NCI-H226 (cell line): ENCODE results near the gene TMEM128.
A peak's percentile ranks its signal among the peaks of the same experiment; 100 is the strongest.
"Not testable (repeated sequence)": the region's sequence is repeated elsewhere in the genome, so short reads cannot be mapped to it uniquely, and the experiment has no call there.

Experiments
- DNase-seq: peaks from one replicate; pipeline ENCODE4 v3.0.0-alpha.2; 2015

TMEM128 gene

DNA sequence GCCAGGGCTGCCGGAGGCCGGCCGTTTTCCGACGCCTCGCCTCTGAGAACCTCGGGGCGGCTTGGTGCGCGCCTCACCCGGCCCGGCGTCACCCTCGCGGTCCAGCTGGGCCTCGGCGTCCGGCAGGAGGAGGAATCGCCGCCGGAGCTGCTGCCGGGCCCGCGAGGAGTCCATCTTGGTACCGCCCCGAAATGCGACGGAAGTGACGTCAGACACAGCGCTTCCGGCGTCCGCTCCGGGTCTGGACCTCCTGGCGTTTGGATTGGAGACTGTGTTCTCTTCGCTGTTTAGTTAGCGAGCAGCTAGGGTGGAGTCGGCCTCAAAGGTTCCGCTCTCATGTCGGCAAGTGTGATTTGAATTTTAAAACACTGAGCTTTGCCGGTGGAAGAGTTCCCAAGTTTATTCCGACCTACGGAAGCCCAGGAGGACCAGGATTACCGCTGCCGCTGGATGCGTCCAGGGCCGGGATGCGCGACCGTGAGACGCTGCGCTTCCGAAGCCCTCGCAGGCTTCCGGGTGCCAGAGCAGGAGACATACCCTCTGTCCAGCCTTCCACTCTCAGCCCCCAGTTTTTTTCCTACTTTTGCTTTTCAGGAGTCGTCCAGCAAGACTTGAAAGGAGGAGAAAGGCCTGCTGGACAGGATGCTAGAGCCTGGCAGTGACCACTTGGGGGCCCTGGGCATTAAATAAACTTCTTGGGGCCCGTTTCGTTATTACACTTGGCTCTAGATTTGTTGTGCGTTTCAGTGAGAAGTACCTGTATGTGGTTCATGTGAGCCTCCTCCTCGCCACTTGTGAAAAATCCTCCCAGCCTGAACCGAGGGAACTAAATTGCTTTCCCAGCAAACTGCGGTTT lies at the start of gene TMEM128:
Gene TMEM128, minus strand, starts transcription at position 195 of the 856 bp plus-strand sequence. Its CDS starts 21 bp downstream, at position 174.
- peak; percentile 89 for DNase-seq

DNA sequence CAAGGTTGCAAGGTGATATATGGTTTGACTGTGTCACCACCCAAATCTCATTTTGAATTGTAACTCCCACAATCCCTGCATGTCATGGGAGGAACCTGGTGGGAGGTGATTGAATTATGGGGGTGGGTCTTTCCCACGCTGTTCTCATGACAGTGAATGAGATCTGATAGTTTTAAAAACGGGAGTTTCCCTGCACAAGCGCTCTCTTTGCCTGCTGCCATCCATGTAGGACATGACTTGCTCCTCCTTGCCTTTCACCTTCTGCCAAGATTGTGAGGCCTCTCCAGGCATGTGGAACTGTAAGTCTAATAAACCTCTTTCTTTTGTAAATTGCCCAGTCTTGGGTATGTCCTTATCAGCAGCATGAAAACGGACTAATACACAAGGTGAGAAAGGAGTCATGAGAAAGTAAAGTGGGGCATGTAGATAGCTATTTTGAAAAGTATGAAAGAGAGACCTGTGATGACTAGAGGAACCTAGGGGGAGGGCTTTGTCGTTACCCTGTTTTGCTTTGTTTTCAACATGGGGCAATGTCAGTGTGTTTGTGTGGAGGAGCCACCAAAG lies 48.3 kb upstream of the TMEM128 start:
- DNase-seq, result no peak

GRCh38 chr4:4293279-4293678 lies 45.3 kb upstream of the TMEM128 start:
- DNase-seq, result no peak

GRCh38 chr4:4289941-4290850 lies 42.2 kb upstream of the TMEM128 start, which contains the start of the genes LYAR and ZBTB49:
Gene LYAR (minus strand): TSS chr4:4290154. CDS start chr4:4283742, 6,412 bp downstream.
Gene ZBTB49 (plus strand): TSS chr4:4290251. CDS start chr4:4299946, 9,695 bp downstream.
- peak; percentile 78 for DNase-seq

DNA sequence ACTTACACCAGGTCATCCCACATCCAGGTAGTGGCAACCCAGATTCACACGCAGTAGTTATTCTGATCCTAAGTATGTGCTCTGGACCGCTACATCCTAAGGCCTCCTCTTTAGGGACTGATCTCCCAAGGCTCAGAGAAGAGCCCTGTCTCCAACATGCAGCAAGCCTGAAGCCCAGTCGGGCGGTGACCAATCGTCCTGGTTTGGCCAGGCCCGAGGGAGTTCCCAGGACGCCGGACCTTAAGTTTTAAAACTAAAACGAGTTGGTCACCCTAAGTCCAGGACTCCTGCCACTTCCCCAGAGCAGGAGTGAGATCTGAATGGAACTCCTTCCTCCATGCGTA lies 41.5 kb upstream of the TMEM128 start:
- no peak for DNase-seq

DNA sequence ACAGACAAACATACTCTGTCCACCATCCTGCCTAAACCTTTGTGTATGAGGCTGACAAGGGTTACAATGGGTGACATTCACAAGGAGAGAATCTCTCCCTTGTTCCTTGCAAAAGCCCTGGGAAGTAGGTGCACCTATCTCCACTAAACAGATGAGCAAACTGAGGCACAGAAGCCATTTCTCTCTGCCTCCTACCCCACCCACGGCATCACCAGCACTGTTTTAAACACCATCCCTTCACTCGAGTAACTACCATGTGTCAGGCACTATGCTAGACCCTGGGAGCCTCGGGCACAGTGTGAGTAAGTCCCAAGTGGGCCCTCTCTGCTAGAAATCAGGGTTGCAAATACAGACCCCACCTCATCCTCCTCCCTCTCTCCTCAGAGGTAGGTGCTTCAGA lies 41.0 kb upstream of the TMEM128 start:
- DNase-seq, result no peak

DNA sequence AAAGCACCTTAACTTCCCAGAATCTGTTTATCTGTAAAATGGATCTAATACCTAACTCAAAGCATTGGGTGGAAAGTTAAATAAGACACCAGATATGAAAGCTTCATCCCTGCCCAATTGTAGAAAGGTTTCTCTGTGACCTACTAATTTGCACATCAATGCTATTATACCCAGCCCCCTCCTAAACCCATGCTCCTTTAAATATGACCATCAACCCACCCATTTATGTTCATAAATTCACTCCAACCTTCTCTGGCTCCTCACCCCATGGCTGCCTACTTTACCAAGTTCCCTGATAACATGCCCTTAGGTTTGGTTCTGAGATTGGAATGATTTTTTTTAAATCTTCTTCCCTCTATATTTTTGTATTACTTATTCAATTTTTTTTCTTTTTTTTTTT lies 40.1 kb upstream of the TMEM128 start:
- no peak for DNase-seq

DNA sequence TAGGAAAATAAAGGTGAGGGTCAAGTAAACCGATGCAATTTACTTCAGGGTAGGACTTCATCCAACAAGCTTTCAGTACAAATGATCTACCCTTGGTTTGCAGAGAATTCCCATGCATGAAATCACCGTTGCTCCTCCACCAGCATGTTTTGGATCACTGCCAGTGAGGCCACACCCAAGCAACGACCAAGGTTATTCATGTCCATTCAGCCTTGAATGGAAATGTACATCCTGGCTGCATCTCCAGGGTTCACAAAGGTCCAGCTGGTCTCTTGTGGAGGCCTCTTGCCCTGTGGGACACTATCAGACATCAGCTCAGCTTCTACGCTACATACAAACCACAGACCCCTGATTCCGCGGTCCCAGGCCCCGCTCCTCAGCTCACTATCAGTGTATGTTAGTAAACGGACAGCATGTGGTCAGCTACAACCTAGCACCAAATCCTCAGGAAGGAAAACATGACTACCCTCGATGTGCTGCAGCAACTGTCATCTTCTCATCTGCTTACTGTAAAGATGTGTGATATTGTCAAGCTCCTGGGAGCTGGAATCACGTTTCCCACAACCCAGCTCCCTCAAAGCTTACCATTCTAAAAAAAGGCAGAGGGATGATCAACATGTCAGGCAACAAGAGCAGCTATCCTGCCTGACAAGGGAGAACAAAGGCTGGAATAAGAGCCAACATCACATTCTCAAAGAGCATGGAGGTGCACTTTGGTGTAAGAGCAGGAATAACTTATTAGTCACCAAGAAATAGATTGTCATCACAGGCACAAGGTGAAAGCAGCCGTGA lies 37.0 kb upstream of the TMEM128 start:
- peak; percentile 65 for DNase-seq

- no peak for DNase-seq
Observed at GRCh38 chr4:4281787-4282186, 33.8 kb upstream of the TMEM128 start.

- DNase-seq, result no peak
Observed at GRCh38 chr4:4277531-4277930, 29.5 kb upstream of the TMEM128 start.

- no peak for DNase-seq
Observed at GRCh38 chr4:4274226-4274625, 26.2 kb upstream of the TMEM128 start.

DNA sequence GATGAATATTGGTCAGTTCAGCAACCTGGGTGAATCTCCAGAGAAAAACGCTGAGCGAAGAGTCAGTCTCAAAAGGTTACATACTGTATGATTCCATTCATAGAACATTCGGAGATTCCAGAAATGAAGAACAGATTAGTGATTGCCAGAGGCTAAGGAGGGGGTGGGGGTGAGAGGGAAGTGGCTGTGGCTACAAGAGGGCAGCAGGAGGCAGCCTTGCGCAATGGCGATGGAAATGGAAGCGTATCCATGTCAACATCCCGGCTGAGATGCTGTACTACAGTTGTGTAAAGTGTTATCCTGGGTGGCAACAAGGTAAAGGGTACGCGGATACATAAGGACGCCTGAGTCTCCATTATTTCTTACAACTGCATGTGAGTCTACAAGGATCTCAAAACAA lies 23.9 kb upstream of the TMEM128 start:
- DNase-seq, result no peak

- DNase-seq, result no peak
Observed at GRCh38 chr4:4270529-4270928, 22.5 kb upstream of the TMEM128 start.

DNA sequence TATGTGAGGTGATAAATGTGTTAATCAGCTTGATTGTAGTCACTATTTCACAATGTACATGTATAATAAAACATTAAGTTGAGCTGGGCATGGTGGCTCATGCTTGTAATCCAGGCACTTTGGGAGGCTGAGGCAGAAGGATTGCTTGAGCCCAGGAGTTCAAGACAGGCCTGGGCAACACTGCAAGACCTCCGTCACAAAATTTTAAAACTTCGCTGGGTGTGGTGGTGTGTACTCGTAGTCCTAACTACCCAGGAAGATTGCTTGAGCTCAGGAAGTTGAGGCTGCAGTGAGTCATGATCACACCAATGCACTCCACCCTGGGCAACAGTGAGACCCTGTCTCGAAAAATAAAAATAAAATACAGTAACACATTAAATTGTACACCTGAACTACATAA lies 21.8 kb upstream of the TMEM128 start:
- DNase-seq, result no peak

DNA sequence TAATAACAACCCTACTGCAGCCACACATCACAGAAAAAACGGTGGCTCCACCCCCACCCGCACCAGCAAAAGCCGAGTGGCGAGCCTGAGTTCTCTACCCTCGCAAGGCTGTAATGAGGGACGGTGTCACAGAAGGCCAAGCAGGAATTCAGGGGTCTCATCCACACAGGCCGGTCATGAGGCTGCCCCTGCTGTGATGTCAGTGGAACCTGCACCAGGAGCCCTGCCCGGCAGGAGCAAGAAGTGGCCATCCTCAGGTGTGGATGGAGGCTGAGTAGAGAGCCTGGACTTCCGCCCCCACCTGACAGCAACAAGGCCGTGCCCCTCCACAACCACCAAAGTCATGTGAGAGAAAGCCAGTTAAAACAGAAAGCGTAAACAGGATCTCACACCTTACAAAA lies 21.3 kb upstream of the TMEM128 start:
- DNase-seq, result no peak

DNA sequence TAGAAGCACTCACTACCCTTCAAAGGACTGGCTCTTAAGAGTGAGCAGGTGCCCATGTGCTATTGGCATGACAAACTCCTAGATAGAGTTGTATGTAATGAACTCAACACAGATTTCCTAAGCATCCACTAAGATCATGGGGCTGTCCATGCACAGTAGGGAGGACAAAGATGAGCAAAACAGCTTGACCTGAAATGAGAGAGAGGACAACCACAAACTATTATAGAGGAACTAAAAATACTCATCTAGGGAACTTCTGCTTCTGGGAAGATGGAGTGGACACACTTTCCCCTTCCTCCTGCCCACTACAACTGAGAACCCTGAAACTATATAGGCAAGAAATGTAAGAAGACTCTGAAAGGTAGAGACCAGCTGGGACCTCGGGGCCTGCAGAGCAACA lies 20.8 kb upstream of the TMEM128 start:
- no peak for DNase-seq

DNA sequence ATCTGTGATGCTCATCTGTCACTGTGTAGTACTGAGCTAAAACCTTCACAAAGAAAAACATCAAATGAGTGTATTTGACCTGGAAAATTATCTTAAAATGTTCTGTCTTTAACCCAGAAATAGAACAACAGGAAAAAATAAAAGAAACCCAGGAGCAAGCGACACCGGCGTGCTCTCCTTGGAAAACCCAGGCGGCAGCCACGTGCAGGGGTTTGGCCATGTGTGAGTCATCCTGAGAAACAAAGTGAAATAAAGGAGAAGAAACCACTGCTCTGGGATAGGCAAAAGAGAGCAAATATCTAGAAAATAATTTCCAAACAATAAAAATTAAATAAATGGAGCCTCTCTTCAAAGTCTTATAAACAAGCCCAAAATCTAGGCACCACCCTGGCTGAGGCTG lies 20.0 kb upstream of the TMEM128 start:
- no peak for DNase-seq

DNA sequence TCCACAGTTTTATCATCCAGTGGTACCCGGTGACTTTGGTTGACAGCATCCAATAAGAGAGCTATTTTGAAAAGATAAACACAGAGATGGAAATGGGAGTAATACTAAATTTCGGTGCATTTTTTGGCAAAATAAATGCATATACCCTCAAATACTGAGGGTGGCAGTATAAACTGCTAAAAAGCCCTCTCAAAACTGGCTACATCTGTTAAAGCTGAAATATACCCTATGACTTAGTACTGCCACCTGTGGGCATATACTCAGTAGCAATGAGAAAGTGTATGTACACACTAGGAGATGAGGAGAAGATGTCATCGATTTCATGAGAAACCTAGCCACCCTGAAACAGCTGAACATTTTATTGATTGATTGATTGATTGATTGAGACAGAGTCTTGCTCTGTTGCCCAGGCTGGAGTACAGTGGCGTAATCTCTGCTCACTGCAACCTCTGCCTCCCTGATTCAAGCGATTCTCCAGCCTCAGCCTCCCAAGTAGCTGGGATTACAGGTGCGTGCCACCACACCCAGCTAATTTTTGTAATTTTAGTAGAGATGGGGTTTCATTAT lies 12.2 kb upstream of the TMEM128 start:
- DNase-seq, result peak; percentile 40

- no peak for DNase-seq
Observed at GRCh38 chr4:4259484-4260100, 11.6 kb upstream of the TMEM128 start.

DNA sequence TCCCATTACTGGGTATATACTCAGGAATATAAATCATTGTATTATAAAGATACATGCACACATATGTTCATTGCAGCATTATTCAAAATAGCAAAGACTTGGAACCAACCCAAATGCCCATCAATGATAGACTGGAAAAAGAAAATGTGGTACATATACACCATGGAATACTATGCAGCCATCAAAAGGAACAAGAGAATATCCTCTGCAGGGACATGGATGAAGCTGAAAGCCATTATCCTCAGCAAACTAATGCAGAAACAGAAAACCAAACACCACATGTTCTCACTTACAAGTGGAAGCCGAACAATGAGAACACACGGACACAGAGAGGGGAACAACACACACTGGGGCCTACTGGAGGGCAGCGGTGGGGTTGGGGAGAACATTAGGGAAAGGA lies 9.7 kb upstream of the TMEM128 start:
- not testable (repeated sequence) for DNase-seq

DNA sequence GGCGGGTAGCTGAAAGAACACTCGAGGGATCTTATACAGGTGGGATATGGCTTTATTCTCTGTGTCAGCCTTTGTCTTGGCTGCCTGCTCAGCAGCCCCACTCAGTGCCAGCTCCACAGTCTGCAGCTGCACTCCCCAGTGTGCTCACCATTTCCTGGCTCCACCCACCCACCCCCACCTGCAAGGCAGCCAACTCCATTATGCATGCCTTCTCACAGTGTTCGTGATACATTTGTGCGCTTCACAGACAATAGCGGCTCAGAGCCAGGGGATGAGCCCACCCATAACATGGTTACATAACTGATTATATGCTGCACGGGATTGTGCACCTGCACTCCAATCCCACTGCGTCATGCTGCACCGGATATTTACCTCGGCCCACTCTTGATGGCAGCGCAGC lies 8.8 kb upstream of the TMEM128 start:
- no peak for DNase-seq

DNA sequence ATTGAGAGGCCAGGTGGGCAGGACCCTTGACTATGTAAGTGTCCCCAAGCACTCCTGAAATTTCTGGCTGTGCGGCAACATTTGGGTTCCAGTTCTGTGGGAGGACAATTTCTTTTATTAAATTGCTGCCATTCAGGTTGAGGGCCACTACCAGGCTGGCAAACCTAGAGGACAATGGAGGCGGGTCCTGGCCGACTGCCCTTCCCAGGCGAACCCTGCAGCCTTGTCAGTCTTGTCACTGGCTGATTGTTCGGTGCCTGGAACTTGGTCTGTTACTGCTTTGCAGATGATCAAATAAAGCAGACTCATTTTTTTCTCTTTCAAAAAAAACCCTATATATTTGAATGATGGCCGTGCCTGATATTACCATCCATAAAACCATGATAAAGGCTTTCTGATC lies 6.6 kb upstream of the TMEM128 start:
- DNase-seq, result no peak
